HL-60/S4 (cell line): ENCODE data around the gene IL10RB.

ENCODE experiments used
- in situ Hi-C: fragments of 300-500 bp; cut with MboI; formaldehyde crosslinking; loops from 2 replicates; pipeline ENCODE4 v1.14.3; 2022; ENCODE audit warnings: low sequenced_read_pairs

The IL10RB gene

GRCh38 chr21:33265664-33266049 lies 510 bp upstream of the IL10RB start:
- in situ Hi-C loops = no loop called here

- in situ Hi-C loops = no loop called here
Observed at GRCh38 chr21:33266789-33267135, 595 bp downstream of the IL10RB start.

- in situ Hi-C loops = no loop called here
Observed at GRCh38 chr21:33267250-33267649, 1.1 kb downstream of the IL10RB start.

GRCh38 chr21:33268393-33268736 lies 2.2 kb downstream of the IL10RB start:
- in situ Hi-C loops = no loop called here

GRCh38 chr21:33268737-33269441 lies 2.7 kb downstream of the IL10RB start:
- in situ Hi-C loops = no loop called here

- in situ Hi-C loops = no loop called here
Observed at GRCh38 chr21:33270986-33271385, 4.8 kb downstream of the IL10RB start.

GRCh38 chr21:33273044-33273443 lies 6.9 kb downstream of the IL10RB start:
- in situ Hi-C loops = no loop called here

GRCh38 chr21:33278721-33279120 lies 12.6 kb downstream of the IL10RB start:
- in situ Hi-C loops = no loop called here

- in situ Hi-C loops = no loop called here
Observed at GRCh38 chr21:33279330-33279820, 13.2 kb downstream of the IL10RB start.

- in situ Hi-C loops = no loop called here
Observed at GRCh38 chr21:33281096-33281652, 15.0 kb downstream of the IL10RB start.

- in situ Hi-C loops = no loop called here
Observed at GRCh38 chr21:33283203-33283602, 17.0 kb downstream of the IL10RB start.

GRCh38 chr21:33286076-33286475 lies 19.9 kb downstream of the IL10RB start:
- in situ Hi-C loops = no loop called here

- in situ Hi-C loops = no loop called here
Observed at GRCh38 chr21:33286600-33287456, 20.7 kb downstream of the IL10RB start.

- in situ Hi-C loops = no loop called here
Observed at GRCh38 chr21:33289199-33289819, 23.1 kb downstream of the IL10RB start.

- in situ Hi-C loops = no loop called here
Observed at GRCh38 chr21:33290441-33290840, 24.3 kb downstream of the IL10RB start.

GRCh38 chr21:33291686-33292085 lies 25.5 kb downstream of the IL10RB start:
- in situ Hi-C loops = no loop called here

- in situ Hi-C loops = no loop called here
Observed at GRCh38 chr21:33292724-33293123, 26.6 kb downstream of the IL10RB start.

GRCh38 chr21:33293136-33293535 lies 27.0 kb downstream of the IL10RB start:
- in situ Hi-C loops = no loop called here

GRCh38 chr21:33293811-33294216 lies 27.6 kb downstream of the IL10RB start:
- in situ Hi-C loops = no loop called here

GRCh38 chr21:33296156-33296555 lies 30.0 kb downstream of the IL10RB start:
- in situ Hi-C loops = no loop called here

- in situ Hi-C loops = no loop called here
Observed at GRCh38 chr21:33299181-33299752, 33.1 kb downstream of the IL10RB start.
